Keratinocyte (primary cell): Measurements from ENCODE around the gene CYBB. TPM values are rescaled to one million over a fixed set of nuclear protein-coding genes. Genes with fewer than 3 reads are reported as not detected.

Source experiments
- DNase-seq: peaks from one replicate; pipeline ENCODE4 v3.0.0-alpha.2; 2011; ENCODE audit warnings: low read depth, missing footprints, low spot score
- FAIRE-seq: peaks from 2 replicates; lab custom pipeline; 2011; peaks lifted over from hg19 to GRCh38; lab: Jason Lieb, UNC
- H2AFZ ChIP-seq: 2 replicates; pipeline ENCODE4 v1.6.0; 2012; ENCODE audit warnings: low read length, control low read depth, inconsistent platforms; ENCODE audit not compliant: control insufficient read depth
- H3K27ac ChIP-seq: 2 replicates; pipeline ENCODE4 v1.5.1; 2011; ENCODE audit warnings: low read length; ENCODE audit not compliant: control insufficient read depth, insufficient read depth
- H3K27me3 ChIP-seq: 3 replicates; pipeline ENCODE4 v1.6.0; 2011; ENCODE audit warnings: low read length; ENCODE audit not compliant: control insufficient read depth, insufficient read depth; ENCODE audit errors: extremely low read depth
- H3K36me3 ChIP-seq, 2 experiments: 2 replicates in 1 of 2; 3 replicates in 1 of 2; pipeline ENCODE4 v1.5.1; 2011; ENCODE audit warnings: low read length in 2 of 2, mild to moderate bottlenecking in 1 of 2; ENCODE audit not compliant: control insufficient read depth in 2 of 2, insufficient read depth in 2 of 2; ENCODE audit errors: extremely low read depth in 1 of 2
- H3K4me1 ChIP-seq: 3 replicates; pipeline ENCODE4 v1.5.1; 2011; ENCODE audit warnings: low read length; ENCODE audit not compliant: control insufficient read depth, insufficient read depth; ENCODE audit errors: extremely low read depth
- H3K4me2 ChIP-seq: 3 replicates; pipeline ENCODE4 v1.6.0; 2011; ENCODE audit warnings: low read depth, low read length; ENCODE audit not compliant: control insufficient read depth, insufficient read depth; ENCODE audit errors: extremely low read depth
- H3K4me3 ChIP-seq, 3 experiments: fragments of 200-600 bp in 1 of 3; sonication (generic) in 1 of 3; 2 replicates in 2 of 3; 3 replicates in 1 of 3; pipeline ENCODE4 v1.5.1; 2011 to 2016; ENCODE audit warnings: low read length in 3 of 3, mild to moderate bottlenecking in 3 of 3, control low read depth in 2 of 3, inconsistent platforms in 1 of 3, low read depth in 1 of 3, mixed read lengths in 1 of 3, mixed run types in 1 of 3, moderate library complexity in 1 of 3; ENCODE audit not compliant: control insufficient read depth in 2 of 3, insufficient read depth in 2 of 3; ENCODE audit errors: extremely low read depth in 1 of 3
- H3K79me2 ChIP-seq: 2 replicates; pipeline ENCODE4 v1.6.0; 2012; ENCODE audit warnings: low read length; ENCODE audit not compliant: control insufficient read depth, insufficient read depth
- H3K9ac ChIP-seq: 3 replicates; pipeline ENCODE4 v1.6.0; 2011; ENCODE audit warnings: low read length; ENCODE audit not compliant: control insufficient read depth, insufficient read depth; ENCODE audit errors: extremely low read depth
- H3K9me1 ChIP-seq: 3 replicates; pipeline ENCODE4 v1.6.0; 2011; ENCODE audit warnings: low read length; ENCODE audit not compliant: control insufficient read depth, insufficient read depth; ENCODE audit errors: extremely low read depth
- H3K9me3 ChIP-seq: 2 replicates; pipeline ENCODE4 v1.5.1; 2012; ENCODE audit warnings: low read depth, low read length; ENCODE audit not compliant: control insufficient read depth
- H4K20me1 ChIP-seq: 3 replicates; pipeline ENCODE4 v1.6.0; 2011; ENCODE audit warnings: low read length; ENCODE audit not compliant: control insufficient read depth, insufficient read depth; ENCODE audit errors: extremely low read depth
- CTCF ChIP-seq, 3 experiments: IDR thresholded peaks in 1 of 3; conservative IDR thresholded peaks in 1 of 3; optimal IDR thresholded peaks in 1 of 3; 2 replicates in 2 of 3; 3 replicates in 1 of 3; pipeline versions ENCODE3 to v1.5.1; 2011; ENCODE audit warnings: low read length in 3 of 3, mild to moderate bottlenecking in 3 of 3, moderate library complexity in 2 of 3, control low read depth in 1 of 3, inconsistent platforms in 1 of 3; ENCODE audit not compliant: insufficient read depth in 2 of 3; ENCODE audit errors: extremely low read depth in 1 of 3
- EZH2 ChIP-seq: IDR thresholded peaks from one replicate; pipeline ENCODE4 v1.6.1; 2012; ENCODE audit warnings: inconsistent platforms, mild to moderate bottlenecking, low read length, moderate library complexity
- dilution Hi-C: fragments of 300-500 bp; cut with MboI; formaldehyde crosslinking; loops from one replicate; pipeline ENCODE4 v1.7.0; 2020; ENCODE audit warnings: low sequenced_read_pairs; ENCODE audit not compliant: extremely low pct_ligation_motif_present
- polyA plus RNA-seq, 5 experiments: library from polyadenylated mRNA; depleted of rRNA in 3 of 5; stranded (reverse) in 3 of 5; stranded (forward) in 1 of 5; unstranded in 1 of 5; fragments of >200 nt; gene quantifications; 1 replicate in 1 of 5; 2 replicates in 3 of 5; 3 replicates in 1 of 5; pipeline versions ENCODE4 v1.2.1 to v1.2.3, GENCODE V29; 2011 to 2012; ENCODE audit warnings: missing spikeins in 2 of 5, low read depth in 1 of 5, low replicate concordance in 1 of 5

The CYBB gene
- polyA plus RNA-seq, 1 donor (not counting 4 experiments of a cell fraction or from before 2014, with no cell fraction given): 0.03 TPM

DNA sequence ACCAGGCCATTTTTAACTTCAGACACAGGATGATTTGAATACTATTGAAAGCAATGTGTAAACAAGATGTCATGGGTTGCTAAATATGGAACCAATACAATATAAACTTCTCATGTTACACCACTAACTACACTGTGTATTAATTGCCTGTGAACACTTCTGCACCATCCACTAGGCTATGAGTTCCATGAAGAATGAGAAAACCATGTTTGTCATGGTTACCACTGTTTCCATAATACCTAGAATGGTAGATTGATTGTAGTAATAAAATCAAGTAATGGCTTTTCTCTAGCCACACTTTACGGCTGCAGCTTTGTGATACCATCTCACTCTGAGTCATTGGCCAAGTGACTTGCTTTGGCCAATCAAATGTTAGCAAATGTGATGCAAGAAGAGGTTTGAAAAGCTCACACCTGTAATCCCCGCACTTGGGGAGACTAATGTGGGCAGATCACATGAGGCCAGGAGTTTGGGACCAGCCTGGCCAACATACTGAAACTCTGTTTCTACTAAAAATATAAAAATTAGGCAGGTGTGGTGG, 19.9 kb upstream of the CYBB start:
- Histone ChIP-seq H3K9me3 (no peaks in the 10 kb centered on the region), H4K20me1 (no peaks in the 10 kb centered on the region), H2AFZ (no peak overlapping the region), H3K4me2 (no peak overlapping the region), H3K9me1 (no peaks in the 10 kb centered on the region), H3K4me3 (no peak overlapping the region), H3K27ac (no peak overlapping the region), H3K27me3 (no peaks in the 10 kb centered on the region), H3K79me2 (no peaks in the 10 kb centered on the region), H3K9ac (no peak overlapping the region), H3K36me3 (no peaks in the 10 kb centered on the region), H3K4me1 (peaks cover 6% of the 10 kb centered on the region)
- FAIRE-seq (no peak), DNase-seq (no peak)
- dilution Hi-C loops: no loop called here
- no peak for TF ChIP-seq EZH2
- TF ChIP-seq CTCF (optimal IDR thresholded peaks at IDR 0.05 in 1 of 3, IDR thresholded peaks at IDR 0.05 in 1 of 3, conservative IDR thresholded peaks at IDR 0.05 in 1 of 3; ENCODE audit: extremely low read depth in 1 of 3, insufficient read depth in 2 of 3, low read length in 3 of 3): no peak

DNA sequence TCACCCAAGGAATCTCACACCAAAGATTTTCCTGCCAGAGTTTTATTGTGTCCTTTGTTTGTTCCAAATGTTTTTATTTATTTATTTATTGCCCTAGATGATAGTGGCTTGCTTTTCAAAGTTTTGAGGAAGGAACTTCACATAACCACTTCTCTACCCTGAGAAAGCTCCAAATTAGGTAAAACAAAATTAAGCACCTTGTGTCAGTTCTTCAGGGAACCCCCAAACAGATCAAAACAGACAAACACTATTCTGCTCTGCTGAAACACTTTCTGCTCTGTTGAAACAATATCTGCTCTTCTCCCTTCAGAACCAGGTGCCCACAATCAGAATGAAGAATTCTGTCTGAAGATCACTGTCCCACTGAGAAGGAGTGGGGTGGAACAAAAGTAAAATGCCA, 16.5 kb upstream of the CYBB start:
- no peaks in the 10 kb centered on the region for H3K4me1 ChIP-seq
- H3K9me1 ChIP-seq: no peaks in the 10 kb centered on the region
- no peak overlapping the region for H2AFZ ChIP-seq
- H3K4me2 ChIP-seq: no peak overlapping the region
- FAIRE-seq (no peak), DNase-seq (no peak)
- H3K79me2 ChIP-seq: no peaks in the 10 kb centered on the region
- no peaks in the 10 kb centered on the region for H4K20me1 ChIP-seq
- TF ChIP-seq EZH2 (no peak), CTCF (optimal IDR thresholded peaks at IDR 0.05 in 1 of 3, IDR thresholded peaks at IDR 0.05 in 1 of 3, conservative IDR thresholded peaks at IDR 0.05 in 1 of 3; ENCODE audit: extremely low read depth in 1 of 3, insufficient read depth in 2 of 3, low read length in 3 of 3) (no peak)
- no peak overlapping the region for H3K9ac ChIP-seq
- no peaks in the 10 kb centered on the region for H3K36me3 ChIP-seq
- no peaks in the 10 kb centered on the region for H3K27me3 ChIP-seq
- H3K27ac ChIP-seq: no peak overlapping the region
- dilution Hi-C loops: no loop called here
- no peak overlapping the region for H3K4me3 ChIP-seq
- no peaks in the 10 kb centered on the region for H3K9me3 ChIP-seq
